Measurements from ENCODE around the gene DPP6. TPM values are rescaled to one million over a fixed set of nuclear protein-coding genes. Genes with fewer than 3 reads are reported as not detected.
"Not testable (repeated sequence)": the region's sequence is repeated elsewhere in the genome, so short reads cannot be mapped to it uniquely, and the experiment has no call there.

The DPP6 gene
- total and polyA plus RNA-seq, 7 donors: 0.18 to 1.8 (median 0.57) TPM

GRCh38 chr7:154666768-154667167 is 614.6 kb downstream of the DPP6 start:
- intact Hi-C loops (cut with DNase I): no loop called here
- DNase-seq (no peak), ATAC-seq (no peak)
- no peaks in the 10 kb centered on the region for H3K36me3 ChIP-seq (ENCODE audit: insufficient read depth in 1 of 2, low read depth in 1 of 2)
- no peak overlapping the region for H3K4me3 ChIP-seq
- no peaks in the 10 kb centered on the region for H3K27me3 ChIP-seq (ENCODE audit: insufficient read depth in 3 of 3, low read length in 2 of 3)
- TF ChIP-seq, protein P1, sequence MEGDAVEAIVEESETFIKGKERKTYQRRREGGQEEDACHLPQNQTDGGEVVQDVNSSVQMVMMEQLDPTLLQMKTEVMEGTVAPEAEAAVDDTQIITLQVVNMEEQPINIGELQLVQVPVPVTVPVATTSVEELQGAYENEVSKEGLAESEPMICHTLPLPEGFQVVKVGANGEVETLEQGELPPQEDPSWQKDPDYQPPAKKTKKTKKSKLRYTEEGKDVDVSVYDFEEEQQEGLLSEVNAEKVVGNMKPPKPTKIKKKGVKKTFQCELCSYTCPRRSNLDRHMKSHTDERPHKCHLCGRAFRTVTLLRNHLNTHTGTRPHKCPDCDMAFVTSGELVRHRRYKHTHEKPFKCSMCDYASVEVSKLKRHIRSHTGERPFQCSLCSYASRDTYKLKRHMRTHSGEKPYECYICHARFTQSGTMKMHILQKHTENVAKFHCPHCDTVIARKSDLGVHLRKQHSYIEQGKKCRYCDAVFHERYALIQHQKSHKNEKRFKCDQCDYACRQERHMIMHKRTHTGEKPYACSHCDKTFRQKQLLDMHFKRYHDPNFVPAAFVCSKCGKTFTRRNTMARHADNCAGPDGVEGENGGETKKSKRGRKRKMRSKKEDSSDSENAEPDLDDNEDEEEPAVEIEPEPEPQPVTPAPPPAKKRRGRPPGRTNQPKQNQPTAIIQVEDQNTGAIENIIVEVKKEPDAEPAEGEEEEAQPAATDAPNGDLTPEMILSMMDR (IDR thresholded peaks at IDR 0.05): no peak
- no peak overlapping the region for H3K27ac ChIP-seq
- no peaks in the 10 kb centered on the region for H3K4me1 ChIP-seq
- H3K9me3 ChIP-seq: peaks cover 13% of the 10 kb centered on the region
- WGBS, 3 donors: 79 to 94% (median 81%) methylated on average over 1 of the region's 1 CpG

DNA sequence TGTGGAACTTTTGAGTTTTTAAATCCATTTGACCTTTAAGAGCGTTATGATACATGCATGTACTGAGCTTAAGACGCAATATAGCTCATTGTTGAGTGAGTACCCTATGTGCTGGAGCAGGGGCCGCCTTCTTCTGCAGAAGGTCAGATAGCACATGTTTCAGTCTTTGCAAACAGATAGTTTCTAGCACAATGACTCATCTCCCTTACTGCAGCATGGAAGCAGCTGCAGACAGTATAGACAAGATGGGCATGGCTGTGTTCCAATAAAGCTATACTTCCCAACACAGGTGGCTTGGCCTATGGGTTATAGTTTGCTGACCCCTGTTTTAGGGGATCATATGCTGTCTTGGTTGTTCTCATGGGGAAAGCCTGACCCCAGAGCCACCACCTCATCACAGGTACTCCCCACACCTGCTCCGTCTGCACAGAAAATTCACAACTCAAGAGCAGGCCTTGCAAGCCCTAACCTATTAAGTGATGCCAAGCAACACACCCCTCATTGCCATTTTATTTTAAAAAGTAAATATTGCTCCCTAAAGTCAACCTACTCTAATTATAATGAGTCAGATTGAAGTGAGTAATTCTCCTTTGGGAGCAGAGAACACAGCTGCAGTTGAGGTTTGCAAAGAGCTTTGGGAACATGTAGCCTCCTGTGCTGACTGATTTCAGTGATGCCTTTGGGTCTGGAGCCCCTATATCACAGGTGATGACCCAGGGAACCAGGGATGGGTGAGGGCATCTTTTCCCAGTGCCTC is 620.6 kb downstream of the DPP6 start:
- Histone ChIP-seq H3K4me3 (no peak overlapping the region), H3K36me3 (ENCODE audit: insufficient read depth in 1 of 2, low read depth in 1 of 2) (no peaks in the 10 kb centered on the region), H3K9me3 (no peaks in the 10 kb centered on the region), H3K4me1 (no peaks in the 10 kb centered on the region), H3K27ac (no peak overlapping the region), H3K27me3 (ENCODE audit: insufficient read depth in 3 of 3, low read length in 2 of 3) (no peaks in the 10 kb centered on the region)
- ATAC-seq (no peak), DNase-seq (no peak)
- TF ChIP-seq, protein P1 (IDR thresholded peaks at IDR 0.05): no peak
- intact Hi-C loops (cut with DNase I): no loop called here
- 81 to 89% (median 83%) methylated on average over 4 of the region's 4 CpGs for WGBS, 3 donors

GRCh38 chr7:154674191-154674590 is 622.0 kb downstream of the DPP6 start:
- DNase-seq (no peak), ATAC-seq (no peak)
- H3K36me3 ChIP-seq (ENCODE audit: insufficient read depth in 1 of 2, low read depth in 1 of 2): no peaks in the 10 kb centered on the region
- TF ChIP-seq, protein P1 (IDR thresholded peaks at IDR 0.05): no peak
- no peak overlapping the region for H3K4me3 ChIP-seq
- intact Hi-C loops (cut with DNase I): no loop called here
- 62 to 75% (median 62%) methylated on average over 6 of the region's 6 CpGs for WGBS, 3 donors
- H3K27me3 ChIP-seq (ENCODE audit: insufficient read depth in 3 of 3, low read length in 2 of 3): no peaks in the 10 kb centered on the region
- no peak overlapping the region for H3K27ac ChIP-seq
- no peaks in the 10 kb centered on the region for H3K4me1 ChIP-seq
- no peaks in the 10 kb centered on the region for H3K9me3 ChIP-seq

DNA sequence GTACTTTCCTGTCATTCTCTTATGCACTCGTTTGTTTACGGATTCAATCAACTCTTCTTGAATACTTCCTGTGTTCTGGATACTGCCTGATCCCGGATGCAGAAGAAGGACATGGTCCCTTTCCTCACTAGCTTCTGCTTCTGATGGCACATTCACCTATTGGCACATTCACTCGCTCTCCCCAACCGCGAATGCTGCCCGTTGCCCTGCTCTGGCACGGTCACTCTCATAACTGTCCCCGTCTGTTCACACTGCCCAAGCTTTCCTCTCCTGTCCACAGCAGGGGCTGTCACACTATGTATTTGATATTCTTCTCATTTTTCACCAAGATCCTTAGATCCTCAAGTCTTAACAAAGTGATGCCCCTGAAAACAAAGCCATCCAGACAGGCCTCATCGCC is 623.4 kb downstream of the DPP6 start:
- Histone ChIP-seq H3K36me3 (ENCODE audit: insufficient read depth in 1 of 2, low read depth in 1 of 2) (no peaks in the 10 kb centered on the region), H3K4me3 (no peak overlapping the region), H3K9me3 (no peaks in the 10 kb centered on the region), H3K4me1 (no peaks in the 10 kb centered on the region), H3K27ac (no peak overlapping the region), H3K27me3 (ENCODE audit: insufficient read depth in 3 of 3, low read length in 2 of 3) (no peaks in the 10 kb centered on the region)
- 83 to 86% (median 84%) methylated on average over 10 of the region's 10 CpGs for WGBS, 3 donors
- DNase-seq: no peak
- no peak for ATAC-seq
- TF ChIP-seq, protein P1 (IDR thresholded peaks at IDR 0.05): no peak
- intact Hi-C loops (cut with DNase I): no loop called here

DNA sequence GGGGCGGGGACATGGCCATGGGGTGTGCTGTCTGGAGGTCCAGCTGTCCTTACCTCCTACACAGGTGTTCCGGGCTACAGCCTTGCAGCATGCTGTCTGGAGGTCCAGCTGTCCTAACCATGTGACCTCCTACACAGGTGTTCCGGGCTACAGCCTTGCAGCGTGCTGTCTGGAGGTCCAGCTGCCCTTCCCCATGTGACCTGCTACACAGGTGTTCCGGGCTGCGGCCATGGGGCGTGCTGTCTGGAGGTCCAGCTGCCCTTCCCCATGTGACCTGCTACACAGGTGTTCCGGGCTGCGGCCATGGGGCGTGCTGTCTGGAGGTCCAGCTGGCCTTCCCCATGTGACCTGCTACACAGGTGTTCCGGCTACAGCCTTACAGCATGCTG is 623.8 kb downstream of the DPP6 start:
- H3K4me1 ChIP-seq; H3K4me3 ChIP-seq; DNase-seq; H3K9me3 ChIP-seq; H3K27me3 ChIP-seq (ENCODE audit: insufficient read depth in 3 of 3, low read length in 2 of 3); ATAC-seq; H3K36me3 ChIP-seq (ENCODE audit: insufficient read depth in 1 of 2, low read depth in 1 of 2); H3K27ac ChIP-seq; intact Hi-C loops (cut with DNase I): not testable (repeated sequence)
- 66 to 78% (median 74%) methylated on average over 8 to 11 of the region's 11 CpGs for WGBS, 3 donors
